WTC11 (cell line): Measurements from ENCODE around the gene C6orf141.

Experiments
- CBFB ChIP-seq: sonication (generic); formaldehyde crosslinking; IDR thresholded peaks from 2 replicates; pipeline ENCODE4 v1.8.1; 2022; ENCODE audit warnings: mild to moderate bottlenecking, low read depth, missing genetic modification reagents
- ELF4 ChIP-seq: sonication (generic); formaldehyde crosslinking; IDR thresholded peaks from 2 replicates; pipeline ENCODE4 v1.8.1; 2022; ENCODE audit warnings: low read depth, mild to moderate bottlenecking, moderate library complexity, missing genetic modification reagents
- ESRRA ChIP-seq: sonication (generic); formaldehyde crosslinking; IDR thresholded peaks from 2 replicates; pipeline ENCODE4 v1.8.1; 2022; ENCODE audit warnings: mild to moderate bottlenecking, missing genetic modification reagents, borderline replicate concordance
- ETV6 ChIP-seq: sonication (generic); formaldehyde crosslinking; IDR thresholded peaks from 2 replicates; pipeline ENCODE4 v1.8.1; 2022; ENCODE audit warnings: mild to moderate bottlenecking, missing genetic modification reagents
- NFYB ChIP-seq: sonication (generic); formaldehyde crosslinking; conservative IDR thresholded peaks from 2 replicates; pipeline ENCODE4 v1.8.0; 2022; ENCODE audit warnings: low read depth, missing genetic modification reagents
- SMAD3 ChIP-seq: sonication (generic); formaldehyde crosslinking; IDR thresholded peaks from 2 replicates; pipeline ENCODE4 v1.8.0; 2022; ENCODE audit warnings: missing genetic modification reagents, mild to moderate bottlenecking, borderline replicate concordance
- SP1 ChIP-seq: sonication (generic); formaldehyde crosslinking; conservative IDR thresholded peaks from 2 replicates; pipeline ENCODE4 v1.8.1; 2022; ENCODE audit warnings: missing genetic modification reagents
- TEAD4 ChIP-seq: sonication (generic); formaldehyde crosslinking; IDR thresholded peaks from 2 replicates; pipeline ENCODE4 v1.8.0; 2022; ENCODE audit warnings: mild to moderate bottlenecking, missing genetic modification reagents
- TF ChIP-seq, protein P1 (sequence below): fragments of 200-600 bp; IDR thresholded peaks from 2 replicates; pipeline ENCODE4 v1.8.0; 2022; ENCODE audit warnings: antibody characterized with exemption
- TF ChIP-seq, protein P2 (sequence below): sonication (generic); formaldehyde crosslinking; IDR thresholded peaks from 2 replicates; pipeline ENCODE4 v1.8.0; 2022; ENCODE audit warnings: mild to moderate bottlenecking, missing genetic modification reagents
- TF ChIP-seq, protein P3 (sequence below): sonication (generic); formaldehyde crosslinking; IDR thresholded peaks from 2 replicates; pipeline ENCODE4 v1.8.1; 2023; ENCODE audit warnings: mild to moderate bottlenecking, missing genetic modification reagents, borderline replicate concordance
- TF ChIP-seq, protein P4 (sequence below): sonication (generic); formaldehyde crosslinking; IDR thresholded peaks from 2 replicates; pipeline ENCODE4 v1.8.1; 2023; ENCODE audit warnings: mild to moderate bottlenecking, missing genetic modification reagents, moderate library complexity

DNA sequence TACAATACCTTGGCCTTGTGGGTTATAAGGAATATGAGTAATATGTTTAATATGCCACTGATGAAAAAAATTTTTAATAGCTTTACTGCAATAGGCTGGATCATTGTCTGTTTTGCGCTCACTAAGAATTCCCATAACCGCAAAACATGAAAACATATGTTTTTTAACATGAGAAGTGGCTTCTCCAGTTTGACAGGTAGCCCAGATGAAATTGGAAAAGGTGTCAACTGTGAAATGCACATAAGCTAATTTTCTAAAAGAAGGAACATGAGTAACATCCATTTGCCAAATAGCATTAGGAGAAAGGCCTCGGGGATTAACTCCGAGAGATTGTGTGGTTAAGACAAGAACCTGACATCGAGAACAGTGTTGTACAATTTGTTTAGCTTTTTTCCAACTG lies 45.8 kb upstream of the C6orf141 start:
- TF ChIP-seq, protein P1, sequence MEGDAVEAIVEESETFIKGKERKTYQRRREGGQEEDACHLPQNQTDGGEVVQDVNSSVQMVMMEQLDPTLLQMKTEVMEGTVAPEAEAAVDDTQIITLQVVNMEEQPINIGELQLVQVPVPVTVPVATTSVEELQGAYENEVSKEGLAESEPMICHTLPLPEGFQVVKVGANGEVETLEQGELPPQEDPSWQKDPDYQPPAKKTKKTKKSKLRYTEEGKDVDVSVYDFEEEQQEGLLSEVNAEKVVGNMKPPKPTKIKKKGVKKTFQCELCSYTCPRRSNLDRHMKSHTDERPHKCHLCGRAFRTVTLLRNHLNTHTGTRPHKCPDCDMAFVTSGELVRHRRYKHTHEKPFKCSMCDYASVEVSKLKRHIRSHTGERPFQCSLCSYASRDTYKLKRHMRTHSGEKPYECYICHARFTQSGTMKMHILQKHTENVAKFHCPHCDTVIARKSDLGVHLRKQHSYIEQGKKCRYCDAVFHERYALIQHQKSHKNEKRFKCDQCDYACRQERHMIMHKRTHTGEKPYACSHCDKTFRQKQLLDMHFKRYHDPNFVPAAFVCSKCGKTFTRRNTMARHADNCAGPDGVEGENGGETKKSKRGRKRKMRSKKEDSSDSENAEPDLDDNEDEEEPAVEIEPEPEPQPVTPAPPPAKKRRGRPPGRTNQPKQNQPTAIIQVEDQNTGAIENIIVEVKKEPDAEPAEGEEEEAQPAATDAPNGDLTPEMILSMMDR = no peak
- TF ChIP-seq ESRRA (CRISPR knock-in tag) = no peak
- no peak for TF ChIP-seq ELF4 (CRISPR knock-in tag)
- no peak for TF ChIP-seq NFYB (CRISPR knock-in tag)
- TF ChIP-seq, protein P2, sequence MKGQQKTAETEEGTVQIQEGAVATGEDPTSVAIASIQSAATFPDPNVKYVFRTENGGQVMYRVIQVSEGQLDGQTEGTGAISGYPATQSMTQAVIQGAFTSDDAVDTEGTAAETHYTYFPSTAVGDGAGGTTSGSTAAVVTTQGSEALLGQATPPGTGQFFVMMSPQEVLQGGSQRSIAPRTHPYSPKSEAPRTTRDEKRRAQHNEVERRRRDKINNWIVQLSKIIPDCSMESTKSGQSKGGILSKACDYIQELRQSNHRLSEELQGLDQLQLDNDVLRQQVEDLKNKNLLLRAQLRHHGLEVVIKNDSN = no peak
- TF ChIP-seq, protein P3, sequence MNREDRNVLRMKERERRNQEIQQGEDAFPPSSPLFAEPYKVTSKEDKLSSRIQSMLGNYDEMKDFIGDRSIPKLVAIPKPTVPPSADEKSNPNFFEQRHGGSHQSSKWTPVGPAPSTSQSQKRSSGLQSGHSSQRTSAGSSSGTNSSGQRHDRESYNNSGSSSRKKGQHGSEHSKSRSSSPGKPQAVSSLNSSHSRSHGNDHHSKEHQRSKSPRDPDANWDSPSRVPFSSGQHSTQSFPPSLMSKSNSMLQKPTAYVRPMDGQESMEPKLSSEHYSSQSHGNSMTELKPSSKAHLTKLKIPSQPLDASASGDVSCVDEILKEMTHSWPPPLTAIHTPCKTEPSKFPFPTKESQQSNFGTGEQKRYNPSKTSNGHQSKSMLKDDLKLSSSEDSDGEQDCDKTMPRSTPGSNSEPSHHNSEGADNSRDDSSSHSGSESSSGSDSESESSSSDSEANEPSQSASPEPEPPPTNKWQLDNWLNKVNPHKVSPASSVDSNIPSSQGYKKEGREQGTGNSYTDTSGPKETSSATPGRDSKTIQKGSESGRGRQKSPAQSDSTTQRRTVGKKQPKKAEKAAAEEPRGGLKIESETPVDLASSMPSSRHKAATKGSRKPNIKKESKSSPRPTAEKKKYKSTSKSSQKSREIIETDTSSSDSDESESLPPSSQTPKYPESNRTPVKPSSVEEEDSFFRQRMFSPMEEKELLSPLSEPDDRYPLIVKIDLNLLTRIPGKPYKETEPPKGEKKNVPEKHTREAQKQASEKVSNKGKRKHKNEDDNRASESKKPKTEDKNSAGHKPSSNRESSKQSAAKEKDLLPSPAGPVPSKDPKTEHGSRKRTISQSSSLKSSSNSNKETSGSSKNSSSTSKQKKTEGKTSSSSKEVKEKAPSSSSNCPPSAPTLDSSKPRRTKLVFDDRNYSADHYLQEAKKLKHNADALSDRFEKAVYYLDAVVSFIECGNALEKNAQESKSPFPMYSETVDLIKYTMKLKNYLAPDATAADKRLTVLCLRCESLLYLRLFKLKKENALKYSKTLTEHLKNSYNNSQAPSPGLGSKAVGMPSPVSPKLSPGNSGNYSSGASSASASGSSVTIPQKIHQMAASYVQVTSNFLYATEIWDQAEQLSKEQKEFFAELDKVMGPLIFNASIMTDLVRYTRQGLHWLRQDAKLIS (CRISPR knock-in tag) = no peak
- TF ChIP-seq TEAD4 (CRISPR knock-in tag) = no peak
- TF ChIP-seq CBFB (CRISPR knock-in tag) = no peak
- no peak for TF ChIP-seq SMAD3 (CRISPR knock-in tag)
- TF ChIP-seq ETV6 (CRISPR knock-in tag) = no peak
- TF ChIP-seq, protein P4, sequence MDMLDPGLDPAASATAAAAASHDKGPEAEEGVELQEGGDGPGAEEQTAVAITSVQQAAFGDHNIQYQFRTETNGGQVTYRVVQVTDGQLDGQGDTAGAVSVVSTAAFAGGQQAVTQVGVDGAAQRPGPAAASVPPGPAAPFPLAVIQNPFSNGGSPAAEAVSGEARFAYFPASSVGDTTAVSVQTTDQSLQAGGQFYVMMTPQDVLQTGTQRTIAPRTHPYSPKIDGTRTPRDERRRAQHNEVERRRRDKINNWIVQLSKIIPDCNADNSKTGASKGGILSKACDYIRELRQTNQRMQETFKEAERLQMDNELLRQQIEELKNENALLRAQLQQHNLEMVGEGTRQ = no peak
- TF ChIP-seq SP1 = no peak
